Mesendoderm (in vitro differentiated cells): ENCODE data around the gene RBM19.

ENCODE experiments used
- DNase-seq: peaks from one replicate; pipeline ENCODE4 v3.0.0; 2013
- H2AK5ac ChIP-seq: 2 replicates; pipeline ENCODE4 v1.6.1; 2013; ENCODE audit warnings: low read length, inconsistent platforms
- H2BK120ac ChIP-seq: 2 replicates; pipeline ENCODE4 v1.6.1; 2013; ENCODE audit warnings: low read depth, mild to moderate bottlenecking, low read length, moderate library complexity, mixed read lengths
- H2BK15ac ChIP-seq: replicated peaks from 2 replicates; pipeline ENCODE4 v1.6.1; 2013; ENCODE audit warnings: low read depth, mild to moderate bottlenecking, moderate library complexity
- H2BK5ac ChIP-seq: 2 replicates; pipeline ENCODE4 v1.6.1; 2013; ENCODE audit warnings: low read length, inconsistent platforms
- H3K18ac ChIP-seq: 2 replicates; pipeline ENCODE4 v1.6.1; 2013; ENCODE audit warnings: mild to moderate bottlenecking, low read length, mixed read lengths
- H3K23ac ChIP-seq: one replicate; pipeline ENCODE4 v1.6.1; 2013; ENCODE audit warnings: low read length
- H3K27ac ChIP-seq: 2 replicates; pipeline ENCODE4 v1.5.1; 2013; ENCODE audit warnings: low read depth, mild to moderate bottlenecking, inconsistent platforms, low read length, moderate library complexity
- H3K27me3 ChIP-seq: 2 replicates; pipeline ENCODE4 v1.6.1; 2013; ENCODE audit warnings: low read length, control low read depth, mild to moderate bottlenecking, inconsistent platforms; ENCODE audit not compliant: insufficient read depth, poor library complexity
- H3K36me3 ChIP-seq: 2 replicates; pipeline ENCODE4 v1.6.1; 2013; ENCODE audit warnings: low read length, inconsistent platforms; ENCODE audit not compliant: control insufficient read depth, insufficient read depth
- H3K4ac ChIP-seq: one replicate; pipeline ENCODE4 v1.6.1; 2013; ENCODE audit warnings: low read depth, mild to moderate bottlenecking, low read length, moderate library complexity
- H3K4me1 ChIP-seq: 2 replicates; pipeline ENCODE4 v1.6.1; 2013; ENCODE audit warnings: low read depth, low read length, inconsistent platforms; ENCODE audit not compliant: control insufficient read depth
- H3K4me2 ChIP-seq: 2 replicates; pipeline ENCODE4 v1.6.1; 2013; ENCODE audit warnings: low read length
- H3K4me3 ChIP-seq: 2 replicates; pipeline ENCODE4 v1.5.1; 2013; ENCODE audit warnings: mild to moderate bottlenecking, low read length
- H3K56ac ChIP-seq: one replicate; pipeline ENCODE4 v1.6.1; 2013; ENCODE audit warnings: low read length
- H3K79me1 ChIP-seq: 2 replicates; pipeline ENCODE4 v1.6.1; 2013; ENCODE audit warnings: low read length, inconsistent platforms
- H3K79me2 ChIP-seq: 2 replicates; pipeline ENCODE4 v1.6.1; 2013; ENCODE audit warnings: mild to moderate bottlenecking, low read length; ENCODE audit not compliant: control insufficient read depth, insufficient read depth
- H3K9ac ChIP-seq: 2 replicates; pipeline ENCODE4 v1.6.1; 2013; ENCODE audit warnings: low read length, inconsistent platforms
- H4K5ac ChIP-seq: one replicate; pipeline ENCODE4 v1.6.1; 2013; ENCODE audit warnings: low read length
- H4K8ac ChIP-seq: one replicate; pipeline ENCODE4 v1.6.1; 2013; ENCODE audit warnings: low read depth, mild to moderate bottlenecking, control low read depth, low read length, moderate library complexity
- WGBS: extraction: QIAGEN DNeasy Blood & Tissue Kit; methylation state at CpG from one replicate; pipeline ENCODE4 v1.1.7; 2013; ENCODE audit warnings: low lambda C conversion rate, missing lambda C conversion rate; ENCODE audit not compliant: insufficient coverage; ENCODE audit errors: extremely low coverage; 5-methylcytosine and 5-hydroxymethylcytosine counted together

RBM19 gene

GRCh38 chr12:113917393-113917792 is 48.7 kb downstream of the RBM19 start:
- no CpG with 5 or more reads among the region's 5 CpGs for WGBS

GRCh38 chr12:113914806-113915205 is 51.3 kb downstream of the RBM19 start:
- Histone ChIP-seq H2BK120ac (no peak overlapping the region), H3K23ac (no peak overlapping the region), H3K27me3 (no peaks in the 10 kb centered on the region), H3K4me3 (no peak overlapping the region), H3K4ac (no peak overlapping the region), H3K79me2 (no peaks in the 10 kb centered on the region), H3K4me1 (no peaks in the 10 kb centered on the region), H2BK5ac (no peak overlapping the region), H3K56ac (no peak overlapping the region), H3K18ac (no peak overlapping the region), H4K5ac (no peak overlapping the region), H3K36me3 (peaks cover 3% of the 10 kb centered on the region), H4K8ac (no peak overlapping the region), H3K27ac (no peak overlapping the region), H2AK5ac (no peak overlapping the region), H3K9ac (no peak overlapping the region), H3K79me1 (no peaks in the 10 kb centered on the region), H2BK15ac (no peak overlapping the region), H3K4me2 (no peak overlapping the region)
- no CpG with 5 or more reads among the region's 13 CpGs for WGBS
- DNase-seq, result no peak

More at GRCh38 chr12:113917393-113917792, 48.7 kb downstream of the RBM19 start:
- no peaks in the 10 kb centered on the region for H3K79me2 ChIP-seq
- H3K56ac ChIP-seq, result no peak overlapping the region
- H3K9ac ChIP-seq, result no peak overlapping the region
- H2AK5ac ChIP-seq, result no peak overlapping the region
- no peaks in the 10 kb centered on the region for H3K79me1 ChIP-seq
- H3K36me3 ChIP-seq, result peaks cover 3% of the 10 kb centered on the region
- no peak for DNase-seq
- H2BK15ac ChIP-seq, result no peak overlapping the region
- H3K4ac ChIP-seq, result no peak overlapping the region
- no peak overlapping the region for H4K5ac ChIP-seq
- no peaks in the 10 kb centered on the region for H3K27me3 ChIP-seq
- no peak overlapping the region for H4K8ac ChIP-seq
- no peak overlapping the region for H3K4me3 ChIP-seq
- no peak overlapping the region for H3K18ac ChIP-seq
- no peak overlapping the region for H3K23ac ChIP-seq
- no peak overlapping the region for H3K4me2 ChIP-seq
- H3K4me1 ChIP-seq, result no peaks in the 10 kb centered on the region
- H2BK5ac ChIP-seq, result no peak overlapping the region
- no peak overlapping the region for H3K27ac ChIP-seq
- H2BK120ac ChIP-seq, result no peak overlapping the region

- no peak overlapping the region for H3K4me3 ChIP-seq
- H4K8ac ChIP-seq, result no peak overlapping the region
- no peak overlapping the region for H2BK5ac ChIP-seq
- H3K4me1 ChIP-seq, result no peaks in the 10 kb centered on the region
- H3K18ac ChIP-seq, result no peak overlapping the region
- H3K4me2 ChIP-seq, result no peak overlapping the region
- no peaks in the 10 kb centered on the region for H3K27me3 ChIP-seq
- no peak overlapping the region for H3K4ac ChIP-seq
- H2BK120ac ChIP-seq, result no peak overlapping the region
- H3K36me3 ChIP-seq, result peaks cover 3% of the 10 kb centered on the region
- DNase-seq, result no peak
- H4K5ac ChIP-seq, result no peak overlapping the region
- no peak overlapping the region for H3K9ac ChIP-seq
- no peaks in the 10 kb centered on the region for H3K79me2 ChIP-seq
- H3K56ac ChIP-seq, result no peak overlapping the region
- WGBS, result no CpG with 5 or more reads among the region's 10 CpGs
- H3K23ac ChIP-seq, result no peak overlapping the region
- H3K79me1 ChIP-seq, result no peaks in the 10 kb centered on the region
- no peak overlapping the region for H3K27ac ChIP-seq
- no peak overlapping the region for H2AK5ac ChIP-seq
- no peak overlapping the region for H2BK15ac ChIP-seq
Observed at GRCh38 chr12:113914176-113914575, 51.9 kb downstream of the RBM19 start.

- peak; percentile 86 for DNase-seq
- no peak overlapping the region for H2BK5ac ChIP-seq
- WGBS, result no CpG with 5 or more reads among the region's 13 CpGs
- H3K4me3 ChIP-seq, result no peak overlapping the region
- H2AK5ac ChIP-seq, result no peak overlapping the region
- no peak overlapping the region for H4K8ac ChIP-seq
- H3K27ac ChIP-seq, result no peak overlapping the region
- no peaks in the 10 kb centered on the region for H3K79me1 ChIP-seq
- no peaks in the 10 kb centered on the region for H3K27me3 ChIP-seq
- no peak overlapping the region for H4K5ac ChIP-seq
- no peaks in the 10 kb centered on the region for H3K4me1 ChIP-seq
- H3K79me2 ChIP-seq, result no peaks in the 10 kb centered on the region
- H3K36me3 ChIP-seq, result peaks cover 3% of the 10 kb centered on the region
- H3K56ac ChIP-seq, result no peak overlapping the region
- H3K23ac ChIP-seq, result no peak overlapping the region
- H3K4me2 ChIP-seq, result no peak overlapping the region
- no peak overlapping the region for H3K18ac ChIP-seq
- H3K4ac ChIP-seq, result no peak overlapping the region
- H2BK120ac ChIP-seq, result no peak overlapping the region
- H2BK15ac ChIP-seq, result no peak overlapping the region
- no peak overlapping the region for H3K9ac ChIP-seq
Observed at GRCh38 chr12:113912760-113913329, 53.3 kb downstream of the RBM19 start.

- Histone ChIP-seq H3K4me1 (no peaks in the 10 kb centered on the region), H4K5ac (no peak overlapping the region), H2BK15ac (no peak overlapping the region), H3K18ac (no peak overlapping the region), H2BK120ac (no peak overlapping the region), H4K8ac (no peak overlapping the region), H3K4me3 (no peak overlapping the region), H3K27me3 (no peaks in the 10 kb centered on the region), H2AK5ac (no peak overlapping the region), H3K79me1 (no peaks in the 10 kb centered on the region), H3K79me2 (no peaks in the 10 kb centered on the region), H3K4me2 (no peak overlapping the region), H3K4ac (no peak overlapping the region), H3K27ac (no peak overlapping the region), H3K23ac (no peak overlapping the region), H3K9ac (no peak overlapping the region), H3K36me3 (peaks cover 3% of the 10 kb centered on the region), H2BK5ac (no peak overlapping the region), H3K56ac (no peak overlapping the region)
- no peak for DNase-seq
- WGBS, result no CpG with 5 or more reads among the region's 14 CpGs
Observed at GRCh38 chr12:113911971-113912759, 54.0 kb downstream of the RBM19 start.
